NB4 (cell line): Measurements from ENCODE around the gene GGTA1.

Experiments used
- POLR2A ChIP-seq: IDR thresholded peaks from 2 replicates; pipeline ENCODE4 v1.6.1; 2011; ENCODE audit warnings: mild to moderate bottlenecking; ENCODE audit not compliant: insufficient read length; ENCODE audit errors: extremely low read depth
- TF ChIP-seq, protein P1 (sequence below): IDR thresholded peaks from one replicate; pipeline ENCODE4 v1.5.1; 2012; ENCODE audit warnings: low read depth, low read length

DNA sequence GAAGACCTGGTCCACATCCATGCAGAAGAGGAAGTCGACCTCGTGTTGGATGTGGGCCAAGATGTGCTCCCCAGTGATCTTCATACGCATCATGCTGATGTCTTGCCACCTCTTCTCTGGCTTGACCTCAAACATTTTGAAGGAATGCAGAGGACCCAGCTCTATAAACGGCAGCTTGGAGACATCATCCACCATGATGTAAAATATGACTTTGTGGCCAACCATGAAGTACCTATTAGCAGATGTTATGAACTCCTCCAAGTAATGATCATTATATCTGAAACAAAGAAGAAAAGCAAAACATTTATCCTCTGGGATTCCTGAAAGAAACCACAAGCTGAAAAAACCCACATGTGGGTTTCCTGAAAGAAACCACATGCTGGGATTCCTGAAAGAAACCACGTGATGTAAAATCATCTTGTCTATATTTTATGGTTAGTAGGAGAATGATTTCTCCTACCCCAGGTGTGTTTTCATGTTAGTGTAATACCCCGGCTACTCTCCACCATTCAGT is 52.3 kb downstream of the GGTA1 start:
- TF ChIP-seq, protein P1, sequence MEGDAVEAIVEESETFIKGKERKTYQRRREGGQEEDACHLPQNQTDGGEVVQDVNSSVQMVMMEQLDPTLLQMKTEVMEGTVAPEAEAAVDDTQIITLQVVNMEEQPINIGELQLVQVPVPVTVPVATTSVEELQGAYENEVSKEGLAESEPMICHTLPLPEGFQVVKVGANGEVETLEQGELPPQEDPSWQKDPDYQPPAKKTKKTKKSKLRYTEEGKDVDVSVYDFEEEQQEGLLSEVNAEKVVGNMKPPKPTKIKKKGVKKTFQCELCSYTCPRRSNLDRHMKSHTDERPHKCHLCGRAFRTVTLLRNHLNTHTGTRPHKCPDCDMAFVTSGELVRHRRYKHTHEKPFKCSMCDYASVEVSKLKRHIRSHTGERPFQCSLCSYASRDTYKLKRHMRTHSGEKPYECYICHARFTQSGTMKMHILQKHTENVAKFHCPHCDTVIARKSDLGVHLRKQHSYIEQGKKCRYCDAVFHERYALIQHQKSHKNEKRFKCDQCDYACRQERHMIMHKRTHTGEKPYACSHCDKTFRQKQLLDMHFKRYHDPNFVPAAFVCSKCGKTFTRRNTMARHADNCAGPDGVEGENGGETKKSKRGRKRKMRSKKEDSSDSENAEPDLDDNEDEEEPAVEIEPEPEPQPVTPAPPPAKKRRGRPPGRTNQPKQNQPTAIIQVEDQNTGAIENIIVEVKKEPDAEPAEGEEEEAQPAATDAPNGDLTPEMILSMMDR, result no peak
- no peak for TF ChIP-seq POLR2A
